Sigmoid colon (tissue), 3 donors: ENCODE data around the gene GLI3.

Experiments used
- POLR2A ChIP-seq, 2 donors: fragments of 450-650 bp; IDR thresholded peaks; one replicate each; pipeline ENCODE4 v1.6.1; 2016; ENCODE audit warnings: antibody characterized with exemption in 2 of 2, mild to moderate bottlenecking in 2 of 2, moderate library complexity in 2 of 2
- TF ChIP-seq, protein P1 (sequence below), 4 experiments: fragments of 450-650 bp in 3 of 4; fragments of 200-600 bp in 1 of 4; IDR thresholded peaks; one replicate each; pipeline ENCODE4 v1.5.1; 2016 to 2019; ENCODE audit warnings: antibody characterized with exemption in 4 of 4, mild to moderate bottlenecking in 3 of 4, moderate library complexity in 2 of 4

DNA sequence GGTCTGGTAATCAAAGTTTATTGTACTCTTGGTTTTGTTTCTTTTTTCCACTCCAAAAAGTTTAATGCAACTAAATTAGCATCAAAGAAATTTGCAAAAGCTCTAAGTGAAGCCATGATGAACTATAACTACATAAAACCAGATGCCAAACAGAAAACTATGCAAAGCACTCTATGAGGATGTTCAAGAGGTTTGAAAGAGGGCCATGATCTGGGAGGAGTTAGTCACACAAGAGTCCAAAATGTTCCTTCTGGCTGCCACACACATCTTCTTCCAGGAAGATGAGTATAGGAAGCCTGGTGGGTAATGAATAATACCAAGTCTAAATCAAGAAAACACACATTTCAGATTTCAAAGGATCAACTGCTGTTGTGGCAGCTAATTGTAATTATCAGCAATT is 28.4 kb downstream of the GLI3 start:
- no peak for TF ChIP-seq POLR2A (IDR thresholded peaks at IDR 0.05)
- TF ChIP-seq, protein P1, sequence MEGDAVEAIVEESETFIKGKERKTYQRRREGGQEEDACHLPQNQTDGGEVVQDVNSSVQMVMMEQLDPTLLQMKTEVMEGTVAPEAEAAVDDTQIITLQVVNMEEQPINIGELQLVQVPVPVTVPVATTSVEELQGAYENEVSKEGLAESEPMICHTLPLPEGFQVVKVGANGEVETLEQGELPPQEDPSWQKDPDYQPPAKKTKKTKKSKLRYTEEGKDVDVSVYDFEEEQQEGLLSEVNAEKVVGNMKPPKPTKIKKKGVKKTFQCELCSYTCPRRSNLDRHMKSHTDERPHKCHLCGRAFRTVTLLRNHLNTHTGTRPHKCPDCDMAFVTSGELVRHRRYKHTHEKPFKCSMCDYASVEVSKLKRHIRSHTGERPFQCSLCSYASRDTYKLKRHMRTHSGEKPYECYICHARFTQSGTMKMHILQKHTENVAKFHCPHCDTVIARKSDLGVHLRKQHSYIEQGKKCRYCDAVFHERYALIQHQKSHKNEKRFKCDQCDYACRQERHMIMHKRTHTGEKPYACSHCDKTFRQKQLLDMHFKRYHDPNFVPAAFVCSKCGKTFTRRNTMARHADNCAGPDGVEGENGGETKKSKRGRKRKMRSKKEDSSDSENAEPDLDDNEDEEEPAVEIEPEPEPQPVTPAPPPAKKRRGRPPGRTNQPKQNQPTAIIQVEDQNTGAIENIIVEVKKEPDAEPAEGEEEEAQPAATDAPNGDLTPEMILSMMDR (IDR thresholded peaks at IDR 0.05), result no peak
